ENCODE data around the gene PNKD.

The PNKD gene

DNA sequence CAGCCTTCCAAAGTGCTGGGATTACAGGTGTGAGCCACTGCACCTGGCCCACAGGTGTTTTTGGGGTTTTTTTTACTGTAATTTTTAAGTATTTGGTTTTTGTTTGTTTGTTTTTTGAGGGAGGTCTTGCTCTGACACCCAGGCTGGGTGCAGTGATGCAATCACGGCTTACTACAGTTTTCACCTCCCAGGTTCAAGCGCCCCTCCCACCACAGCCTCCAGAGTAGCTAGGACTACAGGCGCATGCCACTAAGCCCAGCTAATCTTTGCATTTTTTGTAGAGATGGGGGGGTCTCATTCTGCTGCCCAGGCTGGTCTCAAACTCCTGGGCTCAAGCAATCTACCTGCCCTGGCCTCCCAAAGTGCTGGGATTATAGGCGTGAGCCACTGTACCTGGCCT lies 104.5 kb downstream of the PNKD start:
- no peak for DNase-seq (ENCODE audit: low read depth in 2 of 2)

DNA sequence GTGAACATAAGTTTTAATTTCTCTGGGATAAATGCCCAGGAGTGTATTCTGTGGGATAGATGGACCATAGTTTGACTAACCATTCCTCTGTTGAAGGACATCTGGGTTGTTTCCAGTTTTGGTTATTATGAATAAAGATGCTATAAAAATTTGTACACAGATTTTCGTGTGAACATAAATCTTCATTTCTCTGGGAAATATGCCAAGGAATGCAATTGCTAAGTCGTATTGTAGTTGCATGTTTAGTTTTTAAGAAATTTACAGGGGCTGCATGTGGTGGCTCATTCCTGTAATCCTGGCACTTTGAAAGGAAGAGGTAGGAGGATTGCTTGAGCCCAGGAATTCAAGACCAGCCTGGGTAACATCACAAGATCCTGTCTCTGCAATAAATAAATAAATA lies 104.9 kb downstream of the PNKD start:
- DNase-seq (ENCODE audit: low read depth in 2 of 2), result peak; percentile 87 to 88

DNA sequence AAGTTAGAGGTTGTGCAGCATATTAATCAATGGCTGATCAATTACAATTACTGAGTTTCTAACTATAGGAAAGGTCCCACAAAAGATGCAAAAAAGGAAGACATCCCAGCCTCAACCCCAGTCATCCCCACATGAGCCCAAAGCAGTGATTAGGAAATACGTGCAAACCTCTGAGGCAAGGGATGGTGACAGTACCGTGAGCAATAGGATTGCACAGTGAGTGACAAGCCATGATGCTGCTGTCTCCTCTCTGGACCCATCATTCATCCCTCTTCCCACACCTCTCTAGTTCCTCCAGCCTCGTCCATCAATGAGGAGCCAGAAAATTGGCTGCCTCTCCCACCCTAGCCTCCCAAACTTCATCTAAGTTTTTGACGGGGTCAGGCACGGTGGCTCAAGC lies 107.7 kb downstream of the PNKD start:
- DNase-seq (ENCODE audit: low read depth in 2 of 2), result no peak

GRCh38 chr2:218381916-218382366 lies 111.6 kb downstream of the PNKD start, which contains the start of gene SLC11A1:
SLC11A1 (plus strand) TSS chr2:218382273; CDS start chr2:218382369, 96 bp downstream.
- no peak for DNase-seq (ENCODE audit: low read depth in 2 of 2)

- no peak for DNase-seq (ENCODE audit: low read depth in 2 of 2)
These were observed 112.5 kb downstream of the PNKD start for GRCh38 chr2:218382785-218383184.

DNA sequence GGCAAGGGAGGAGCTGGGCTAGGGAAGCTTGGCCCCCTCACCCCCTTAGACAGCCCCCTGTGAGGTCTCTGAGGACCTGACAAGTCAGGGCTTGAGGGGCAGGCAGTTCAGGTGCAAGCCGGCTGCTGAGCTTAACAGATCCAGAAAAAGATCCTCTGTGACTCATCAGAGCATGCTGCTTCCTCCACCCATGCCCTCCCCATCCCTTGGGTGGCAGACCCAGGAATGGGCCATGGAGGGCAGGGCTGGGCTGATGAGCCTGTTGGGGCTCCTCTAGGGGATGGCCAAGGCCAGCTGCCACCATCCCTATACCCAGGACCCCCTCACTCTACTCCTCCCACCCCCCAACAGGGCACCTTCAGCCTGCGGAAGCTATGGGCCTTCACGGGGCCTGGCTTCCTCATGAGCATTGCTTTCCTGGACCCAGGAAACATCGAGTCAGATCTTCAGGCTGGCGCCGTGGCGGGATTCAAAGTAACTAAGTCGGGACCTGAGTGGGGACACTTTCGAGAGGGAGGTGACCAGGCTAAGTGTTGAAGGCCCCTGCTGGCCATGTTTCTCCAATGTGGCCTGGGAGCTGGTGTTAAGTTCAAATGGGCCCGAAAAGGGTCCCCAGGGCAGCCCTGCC lies 113.7 kb downstream of the PNKD start:
- no peak for DNase-seq (ENCODE audit: low read depth in 2 of 2)

- DNase-seq (ENCODE audit: low read depth in 2 of 2), result no peak
These were observed 114.7 kb downstream of the PNKD start for GRCh38 chr2:218384975-218385374.

DNA sequence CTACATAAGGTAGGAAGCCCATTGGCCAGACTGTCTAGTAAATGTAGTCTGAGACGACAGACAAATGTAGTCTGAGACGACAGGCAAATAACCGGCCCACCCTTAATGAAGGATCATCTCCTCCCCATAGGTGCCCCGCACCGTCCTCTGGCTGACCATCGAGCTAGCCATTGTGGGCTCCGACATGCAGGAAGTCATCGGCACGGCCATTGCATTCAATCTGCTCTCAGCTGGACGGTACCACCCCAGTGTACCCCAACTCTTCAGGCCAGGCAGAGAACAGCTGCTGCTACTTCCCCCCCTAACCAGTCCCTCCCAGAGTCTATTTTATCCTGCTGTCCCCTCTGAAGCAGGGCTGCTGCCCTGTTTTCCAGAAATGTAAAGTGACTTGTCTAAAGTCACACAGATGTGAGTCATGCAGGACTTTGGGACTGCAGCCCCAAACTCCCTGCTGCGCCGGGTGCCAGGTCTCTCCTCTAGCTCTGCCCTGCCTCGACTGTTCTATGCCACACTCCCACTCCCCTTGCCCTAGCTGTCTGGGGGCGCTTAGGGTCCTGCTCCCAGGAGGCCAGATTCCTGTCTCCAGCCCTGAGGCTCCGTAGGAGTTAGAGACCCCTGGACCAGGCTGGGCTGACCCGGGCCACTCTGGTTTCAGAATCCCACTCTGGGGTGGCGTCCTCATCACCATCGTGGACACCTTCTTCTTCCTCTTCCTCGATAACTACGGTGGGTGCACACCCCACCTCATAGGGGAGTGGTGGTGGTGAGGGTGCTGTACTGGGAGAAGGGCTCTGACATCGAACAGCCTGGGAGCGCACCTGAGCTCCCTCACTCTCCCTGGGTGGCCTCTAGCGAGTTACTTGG lies 116.4 kb downstream of the PNKD start:
- no peak for DNase-seq (ENCODE audit: low read depth in 2 of 2)

DNA sequence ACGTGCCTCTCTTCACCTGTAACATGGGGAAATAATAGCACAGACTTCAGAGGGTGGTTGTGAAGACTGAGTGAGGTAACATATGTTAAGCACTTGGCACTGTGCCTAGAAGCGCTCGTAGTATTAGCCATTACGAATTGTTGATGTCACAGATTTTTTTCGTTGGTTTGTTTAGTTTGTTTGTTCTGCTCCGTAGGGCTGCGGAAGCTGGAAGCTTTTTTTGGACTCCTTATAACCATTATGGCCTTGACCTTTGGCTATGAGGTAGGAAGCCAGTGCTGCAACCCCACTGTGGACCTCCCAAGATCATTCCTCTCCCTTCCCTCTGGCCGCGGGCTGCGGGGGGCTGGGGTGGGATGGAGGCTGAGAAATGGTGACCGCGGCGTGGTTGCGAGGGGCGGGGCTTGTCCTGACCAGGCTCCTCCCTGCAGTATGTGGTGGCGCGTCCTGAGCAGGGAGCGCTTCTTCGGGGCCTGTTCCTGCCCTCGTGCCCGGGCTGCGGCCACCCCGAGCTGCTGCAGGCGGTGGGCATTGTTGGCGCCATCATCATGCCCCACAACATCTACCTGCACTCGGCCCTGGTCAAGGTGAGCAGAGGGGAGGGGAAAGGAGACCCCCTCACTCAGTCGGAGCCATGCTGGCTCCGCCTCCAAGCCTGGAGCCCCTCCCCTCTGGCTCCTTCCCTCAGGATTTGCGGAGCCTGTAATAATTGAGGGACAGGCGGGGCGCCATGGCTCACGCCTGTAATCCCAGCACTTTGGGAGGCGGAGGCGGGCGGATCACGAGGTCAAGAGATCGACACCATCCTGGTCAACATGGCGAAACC lies 117.3 kb downstream of the PNKD start:
- peak in 1 of 2 experiments; percentile 26 for DNase-seq (ENCODE audit: low read depth in 2 of 2)

DNA sequence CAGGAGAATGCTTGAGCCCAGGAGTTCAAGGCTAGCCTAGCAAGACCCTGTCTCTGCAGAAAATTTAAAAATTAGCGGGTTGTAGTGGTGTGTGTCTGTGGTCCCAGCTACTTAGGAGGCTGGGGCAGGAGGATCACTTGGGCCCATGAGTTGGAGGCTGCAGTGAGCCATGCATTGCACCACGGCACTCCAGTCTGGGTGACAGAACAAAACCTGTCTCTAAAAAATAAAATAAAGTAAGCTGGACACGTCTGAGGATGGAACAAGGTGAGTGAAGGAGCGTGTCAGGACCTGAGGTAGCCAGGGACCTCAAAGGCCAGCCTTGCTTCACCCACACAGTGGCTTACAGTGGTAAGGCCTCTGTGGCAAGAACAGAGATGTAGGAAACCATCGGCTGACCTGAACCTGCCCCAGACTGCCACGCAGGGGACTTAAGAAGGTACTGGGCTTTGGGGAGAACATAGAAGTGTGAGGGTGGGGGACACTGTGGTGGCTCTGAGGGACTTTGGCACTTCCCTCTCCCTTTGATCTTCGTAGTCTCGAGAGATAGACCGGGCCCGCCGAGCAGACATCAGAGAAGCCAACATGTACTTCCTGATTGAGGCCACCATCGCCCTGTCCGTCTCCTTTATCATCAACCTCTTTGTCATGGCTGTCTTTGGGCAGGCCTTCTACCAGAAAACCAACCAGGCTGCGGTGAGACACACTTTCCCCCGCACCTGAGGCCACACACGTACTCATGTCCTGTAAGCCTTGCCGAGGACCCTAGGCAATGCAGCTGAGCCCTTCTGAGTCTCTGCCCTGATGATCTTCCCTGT lies 119.2 kb downstream of the PNKD start:
- DNase-seq (ENCODE audit: low read depth in 2 of 2), result no peak

GRCh38 chr2:218391202-218391601 lies 120.9 kb downstream of the PNKD start:
- DNase-seq (ENCODE audit: low read depth in 2 of 2), result no peak

DNA sequence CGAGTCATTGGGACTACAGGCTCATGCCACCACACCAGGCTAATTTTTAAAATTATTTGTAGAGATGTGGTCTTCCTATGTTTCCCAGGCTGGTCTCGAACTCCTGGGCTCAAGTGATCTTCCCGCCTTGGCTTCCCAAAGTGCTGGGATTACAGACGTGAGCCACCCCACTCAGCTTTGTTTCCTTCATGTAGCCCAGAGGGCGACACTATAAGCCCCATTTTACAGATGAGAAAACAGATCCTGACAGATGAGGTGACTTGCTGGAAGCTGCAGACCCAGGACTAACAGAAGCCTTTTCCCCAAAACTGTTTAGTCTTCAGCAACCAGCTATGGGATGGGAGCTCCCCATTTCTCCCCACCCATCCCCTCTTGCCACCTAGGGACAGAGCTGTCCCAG lies 122.1 kb downstream of the PNKD start:
- DNase-seq (ENCODE audit: low read depth in 2 of 2), result no peak

GRCh38 chr2:218392891-218393462 lies 122.7 kb downstream of the PNKD start:
- DNase-seq (ENCODE audit: low read depth in 2 of 2), result no peak

DNA sequence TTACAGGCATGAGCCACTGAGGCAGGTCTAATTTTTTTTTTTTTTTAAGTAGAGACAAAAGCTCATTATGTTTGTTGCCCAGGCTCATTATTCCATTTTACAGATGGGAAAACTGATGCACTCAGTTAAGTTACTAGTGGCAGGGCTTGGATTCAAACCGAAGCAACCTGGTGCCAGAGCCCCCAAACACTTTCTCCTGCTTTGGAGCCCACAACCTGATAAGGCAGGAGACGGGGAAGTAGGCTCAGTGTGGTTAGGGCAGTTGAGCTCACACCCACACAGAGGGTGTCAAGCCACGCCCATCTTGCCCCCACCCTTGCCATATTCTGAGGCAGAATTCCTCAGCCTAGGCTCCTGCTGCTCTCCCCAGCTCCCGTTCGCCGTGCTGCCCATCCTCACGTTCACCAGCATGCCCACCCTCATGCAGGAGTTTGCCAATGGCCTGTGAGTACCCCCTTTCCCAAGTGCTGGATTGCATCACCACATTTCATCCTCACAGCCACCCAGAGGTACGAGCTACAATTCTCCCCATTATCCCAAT lies 123.5 kb downstream of the PNKD start:
- DNase-seq (ENCODE audit: low read depth in 2 of 2), result no peak

- no peak for DNase-seq (ENCODE audit: low read depth in 2 of 2)
These were observed 124.2 kb downstream of the PNKD start for GRCh38 chr2:218394298-218395089.

DNA sequence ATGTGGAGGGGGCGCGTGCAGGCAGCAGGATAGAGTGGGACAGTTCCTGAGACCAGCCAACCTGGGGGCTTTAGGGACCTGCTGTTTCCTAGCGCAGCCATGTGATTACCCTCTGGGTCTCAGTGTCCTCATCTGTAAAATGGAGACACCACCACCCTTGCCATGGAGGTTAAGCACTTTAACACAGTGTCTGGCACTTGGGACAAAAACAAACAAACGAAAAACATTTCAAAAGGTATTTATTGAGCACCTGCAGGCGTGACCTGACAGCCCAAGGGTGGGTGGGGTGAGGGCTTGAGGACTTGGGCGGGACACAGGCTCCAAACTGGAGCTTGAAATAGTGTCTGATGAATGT lies 124.7 kb downstream of the PNKD start:
- no peak for DNase-seq (ENCODE audit: low read depth in 2 of 2)

GRCh38 chr2:218395456-218395825 lies 125.1 kb downstream of the PNKD start:
- DNase-seq (ENCODE audit: low read depth in 2 of 2), result no peak

DNA sequence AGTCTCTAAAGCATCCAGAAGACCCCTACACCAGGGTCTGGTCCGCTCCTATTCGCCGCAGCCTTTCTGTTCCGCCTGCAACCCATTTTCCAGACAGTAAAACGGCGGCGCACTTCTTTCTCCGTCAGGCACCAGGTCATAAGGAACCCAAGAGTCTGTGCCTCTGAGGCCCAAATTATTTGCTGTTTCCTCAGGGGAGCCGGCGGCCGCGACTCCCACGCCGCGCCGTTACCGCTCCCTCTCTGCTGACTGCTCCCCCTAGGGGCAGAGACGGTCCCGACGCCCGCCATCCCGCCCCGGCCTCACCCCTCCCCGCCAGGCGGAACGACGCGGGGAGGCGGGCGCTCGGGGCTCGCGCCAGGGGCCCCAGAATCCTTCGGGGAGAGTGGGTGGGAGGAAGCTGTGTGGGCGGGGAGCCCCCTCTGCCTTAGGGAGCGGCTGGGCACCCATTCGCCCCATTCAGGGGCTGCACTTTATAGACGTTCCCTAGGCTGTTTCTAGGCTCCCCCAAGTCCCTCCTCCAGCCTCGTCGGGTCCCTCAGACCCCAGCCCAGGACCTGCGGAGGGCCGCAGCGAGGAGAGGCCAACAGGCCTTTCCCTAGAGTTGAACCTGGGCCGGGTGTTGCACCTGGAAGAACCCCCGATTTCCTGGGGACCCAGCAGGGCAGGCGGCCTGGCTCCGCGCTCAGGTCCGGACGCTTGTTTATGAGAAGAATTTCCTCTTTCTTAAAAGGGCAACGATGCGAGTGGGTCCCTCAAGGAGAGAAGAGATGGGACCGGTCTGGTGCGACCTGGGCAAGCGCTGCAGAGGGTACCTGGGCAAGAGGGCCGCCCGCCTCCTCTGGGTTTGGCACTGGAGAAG lies 125.7 kb downstream of the PNKD start:
- peak; percentile 96 for DNase-seq (ENCODE audit: low read depth in 2 of 2)
